PC-3 (cell line): Measurements from ENCODE around the gene OVAAL.

ENCODE experiments used
- EZH2 ChIP-seq: fragments of 300-600 bp; sonication (generic); IDR thresholded peaks from one replicate; pipeline ENCODE4 v1.6.1; 2017; ENCODE audit warnings: antibody characterized with exemption, mild to moderate bottlenecking, low read length; ENCODE audit not compliant: unreplicated experiment
- EZH2phosphoT487 ChIP-seq: fragments of 300-600 bp; sonication (generic); IDR thresholded peaks from 2 replicates; pipeline ENCODE4 v1.6.1; 2018; ENCODE audit warnings: mild to moderate bottlenecking, antibody characterized with exemption, low read length, borderline replicate concordance
- TF ChIP-seq, protein P1 (sequence below): fragments of 300-600 bp; sonication (generic); conservative IDR thresholded peaks from 2 replicates; pipeline ENCODE4 v1.5.1; 2017; ENCODE audit warnings: antibody characterized with exemption, low read depth, mild to moderate bottlenecking, low read length

DNA sequence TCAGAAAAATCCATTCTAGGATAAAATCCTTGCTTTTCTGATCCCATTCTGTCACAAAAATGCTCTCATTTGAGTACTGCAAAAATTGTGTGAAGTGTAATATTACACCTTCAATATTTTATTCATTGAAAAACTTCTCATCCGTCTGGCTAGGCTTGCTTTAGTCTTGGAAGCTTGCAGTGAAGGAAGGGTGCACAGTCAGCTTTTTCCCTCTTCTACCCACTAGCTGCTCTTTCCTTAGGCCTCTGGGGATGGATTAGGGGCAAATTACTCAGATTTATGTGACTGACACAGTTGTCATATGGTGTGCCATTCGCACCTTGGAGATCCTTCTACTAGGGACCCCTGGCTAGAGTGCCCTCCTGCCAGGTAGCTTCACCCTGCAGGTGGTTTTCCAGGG is 32.1 kb downstream of the OVAAL start:
- TF ChIP-seq, protein P1, sequence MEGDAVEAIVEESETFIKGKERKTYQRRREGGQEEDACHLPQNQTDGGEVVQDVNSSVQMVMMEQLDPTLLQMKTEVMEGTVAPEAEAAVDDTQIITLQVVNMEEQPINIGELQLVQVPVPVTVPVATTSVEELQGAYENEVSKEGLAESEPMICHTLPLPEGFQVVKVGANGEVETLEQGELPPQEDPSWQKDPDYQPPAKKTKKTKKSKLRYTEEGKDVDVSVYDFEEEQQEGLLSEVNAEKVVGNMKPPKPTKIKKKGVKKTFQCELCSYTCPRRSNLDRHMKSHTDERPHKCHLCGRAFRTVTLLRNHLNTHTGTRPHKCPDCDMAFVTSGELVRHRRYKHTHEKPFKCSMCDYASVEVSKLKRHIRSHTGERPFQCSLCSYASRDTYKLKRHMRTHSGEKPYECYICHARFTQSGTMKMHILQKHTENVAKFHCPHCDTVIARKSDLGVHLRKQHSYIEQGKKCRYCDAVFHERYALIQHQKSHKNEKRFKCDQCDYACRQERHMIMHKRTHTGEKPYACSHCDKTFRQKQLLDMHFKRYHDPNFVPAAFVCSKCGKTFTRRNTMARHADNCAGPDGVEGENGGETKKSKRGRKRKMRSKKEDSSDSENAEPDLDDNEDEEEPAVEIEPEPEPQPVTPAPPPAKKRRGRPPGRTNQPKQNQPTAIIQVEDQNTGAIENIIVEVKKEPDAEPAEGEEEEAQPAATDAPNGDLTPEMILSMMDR: no peak
- TF ChIP-seq EZH2 (no peak), EZH2phosphoT487 (no peak)
